ENCODE data around the gene TGM5.
A peak's percentile ranks its signal among the peaks of the same experiment; 100 is the strongest.
"Not testable (repeated sequence)": the region's sequence is repeated elsewhere in the genome, so short reads cannot be mapped to it uniquely, and the experiment has no call there.

The TGM5 gene

DNA sequence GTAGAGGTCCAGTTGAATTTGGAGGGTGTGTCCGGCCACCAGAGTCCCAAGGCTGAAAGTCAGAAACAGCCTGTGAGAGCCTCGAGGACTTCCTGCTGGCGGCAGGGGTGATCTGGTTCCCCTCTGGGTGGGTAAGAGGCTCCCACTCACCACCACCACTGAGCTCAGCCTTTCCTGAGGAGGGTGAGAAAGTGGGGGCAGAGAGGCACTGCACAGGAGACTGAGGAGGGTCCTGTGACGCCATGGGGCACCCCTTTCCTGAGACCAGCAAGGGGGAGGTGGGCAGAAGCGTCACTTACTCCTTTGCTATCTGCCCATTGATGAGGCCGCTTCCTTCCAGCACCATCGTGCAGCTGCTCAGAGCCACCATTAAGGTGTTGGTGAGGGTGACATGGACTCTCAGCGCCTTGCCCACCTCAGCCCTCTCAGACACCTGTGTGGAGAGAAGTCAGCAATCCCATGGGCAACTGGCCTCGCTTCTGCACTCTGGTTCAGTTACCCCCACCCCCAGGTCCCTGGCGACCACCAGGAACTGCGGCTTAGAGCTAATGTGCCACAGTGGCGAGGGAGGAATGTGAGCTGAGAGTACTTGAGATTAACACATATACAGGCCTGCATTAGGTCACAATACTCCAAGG lies 10.0 kb upstream of the TGM5 start:
- no peak for DNase-seq (ENCODE audit: low read depth in 2 of 3, low spot score in 2 of 3)

- DNase-seq (ENCODE audit: low read depth in 2 of 3, low spot score in 2 of 3), result no peak
Measured at GRCh38 chr15:43275740-43276562, 9.2 kb upstream of the TGM5 start.

GRCh38 chr15:43274136-43274535 lies 7.4 kb upstream of the TGM5 start:
- DNase-seq (ENCODE audit: low read depth in 2 of 3, low spot score in 2 of 3), result no peak

DNA sequence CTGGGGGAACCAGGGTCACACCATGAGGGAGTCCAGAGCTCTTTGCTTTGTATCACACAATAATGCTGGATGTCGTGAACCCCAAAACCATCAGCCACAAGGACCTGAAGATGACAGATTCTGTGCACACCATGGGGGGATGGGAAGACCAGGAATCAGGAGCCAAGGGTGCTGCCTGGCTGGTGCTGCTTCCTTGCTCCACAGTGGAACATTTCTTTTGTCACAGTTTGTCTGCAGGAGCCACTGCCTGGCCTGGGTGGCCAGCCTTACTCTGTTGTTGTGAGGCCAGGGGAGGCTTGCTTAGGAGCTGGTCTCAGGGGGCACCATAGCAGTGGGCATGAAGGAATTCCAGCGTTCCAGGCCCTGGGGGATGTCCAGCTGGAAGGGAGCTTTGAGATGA lies 6.5 kb upstream of the TGM5 start:
- no peak for DNase-seq (ENCODE audit: low read depth in 2 of 3, low spot score in 2 of 3)

DNA sequence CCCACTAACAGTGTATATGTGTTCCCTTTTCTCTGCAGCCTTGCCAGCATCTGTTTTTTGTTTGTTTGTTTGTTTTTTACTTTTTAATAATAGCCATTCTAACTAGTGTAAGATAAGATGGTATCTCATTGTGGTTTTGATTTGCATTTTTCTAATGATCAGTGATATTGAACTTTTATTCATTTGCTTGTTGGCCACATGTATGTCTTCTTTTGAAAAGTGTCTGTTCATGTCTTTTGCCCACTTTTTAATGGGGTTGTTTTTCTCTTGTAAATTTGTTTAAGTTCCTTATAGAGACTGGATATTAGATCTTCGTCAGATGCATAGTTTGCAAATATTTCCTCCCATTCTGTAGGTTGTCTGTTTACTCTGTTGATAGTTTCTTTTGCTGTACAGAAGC lies 5.2 kb upstream of the TGM5 start:
- not testable (repeated sequence) for DNase-seq (ENCODE audit: low read depth in 2 of 3, low spot score in 2 of 3)

GRCh38 chr15:43270676-43271306 lies 4.1 kb upstream of the TGM5 start:
- no peak for DNase-seq (ENCODE audit: low read depth in 2 of 3, low spot score in 2 of 3)

GRCh38 chr15:43270113-43270665 lies 3.5 kb upstream of the TGM5 start:
- no peak for DNase-seq (ENCODE audit: low read depth in 2 of 3, low spot score in 2 of 3)

GRCh38 chr15:43268111-43269105 lies 1.7 kb upstream of the TGM5 start:
- no peak for DNase-seq (ENCODE audit: low read depth in 2 of 3, low spot score in 2 of 3)

DNA sequence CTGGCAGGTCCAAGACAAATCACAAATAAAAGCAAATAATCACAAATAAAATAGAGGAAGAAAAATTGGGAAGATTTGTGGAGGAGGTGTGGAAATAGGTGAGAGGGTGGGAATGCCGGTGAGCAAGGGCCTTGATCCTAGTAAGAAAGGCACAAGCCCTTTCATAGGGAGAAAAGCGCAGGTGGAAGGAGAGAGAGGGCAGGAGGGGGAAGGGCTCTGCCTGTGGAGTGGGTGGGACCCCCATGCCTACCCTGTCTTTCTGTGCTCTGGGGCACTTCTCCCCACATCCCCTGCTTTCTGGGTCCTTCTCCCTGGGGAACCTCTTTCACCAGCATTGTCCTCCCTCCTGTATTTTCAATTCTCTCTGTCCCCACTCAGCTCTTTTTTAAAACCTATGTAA lies 711 bp upstream of the TGM5 start:
- no peak for DNase-seq (ENCODE audit: low read depth in 2 of 3, low spot score in 2 of 3)

DNA sequence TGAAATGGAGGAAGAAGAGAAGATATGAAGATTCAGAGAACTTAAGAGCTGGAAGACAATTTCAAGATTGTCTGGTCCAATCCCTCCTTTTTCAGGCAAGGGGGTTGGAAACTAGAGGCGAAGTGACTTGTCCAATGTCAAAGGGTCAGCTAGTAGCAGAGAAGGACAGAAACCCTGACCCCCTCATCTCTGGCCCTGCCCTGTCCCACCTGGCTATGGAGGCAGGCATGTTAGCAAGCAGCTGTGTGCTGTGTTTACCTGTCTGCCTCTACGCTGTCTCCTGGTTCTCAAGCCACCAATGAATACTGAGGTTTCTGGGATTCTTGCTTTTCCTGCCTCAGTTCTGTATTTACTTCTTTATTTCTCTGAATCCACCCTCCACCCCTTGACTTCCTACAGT lies 342 bp downstream of the TGM5 start:
- DNase-seq (ENCODE audit: low read depth in 2 of 3, low spot score in 2 of 3), result no peak

- DNase-seq (ENCODE audit: low read depth in 2 of 3, low spot score in 2 of 3), result no peak
Measured at GRCh38 chr15:43260011-43260615, 6.6 kb downstream of the TGM5 start.

GRCh38 chr15:43258781-43259180 lies 7.9 kb downstream of the TGM5 start:
- no peak for DNase-seq (ENCODE audit: low read depth in 2 of 3, low spot score in 2 of 3)

DNA sequence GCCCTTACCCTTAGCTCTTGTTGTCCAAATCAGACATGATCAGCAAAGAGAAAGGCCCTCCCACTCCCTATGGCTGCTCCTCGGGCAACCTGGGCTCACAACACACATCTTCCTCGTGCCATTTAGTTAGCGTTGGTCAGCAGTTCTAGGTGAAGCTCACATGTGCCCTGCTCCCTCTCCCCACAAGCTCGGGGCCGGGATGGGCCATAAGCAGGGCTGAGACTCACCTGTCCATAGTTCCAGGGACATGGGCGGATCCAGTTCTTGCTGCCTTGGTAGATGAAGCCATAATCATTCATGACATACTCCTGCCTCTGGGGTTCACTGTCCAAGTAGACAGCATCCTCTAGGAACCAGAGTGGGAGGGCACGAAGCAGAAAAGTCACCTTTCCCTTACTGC lies 10.4 kb downstream of the TGM5 start:
- DNase-seq (ENCODE audit: low read depth in 2 of 3, low spot score in 2 of 3), result no peak

GRCh38 chr15:43255376-43255775 lies 11.4 kb downstream of the TGM5 start:
- DNase-seq (ENCODE audit: low read depth in 2 of 3, low spot score in 2 of 3), result no peak

- DNase-seq (ENCODE audit: low read depth in 2 of 3, low spot score in 2 of 3), result no peak
Measured at GRCh38 chr15:43253431-43254403, 13.0 kb downstream of the TGM5 start.

DNA sequence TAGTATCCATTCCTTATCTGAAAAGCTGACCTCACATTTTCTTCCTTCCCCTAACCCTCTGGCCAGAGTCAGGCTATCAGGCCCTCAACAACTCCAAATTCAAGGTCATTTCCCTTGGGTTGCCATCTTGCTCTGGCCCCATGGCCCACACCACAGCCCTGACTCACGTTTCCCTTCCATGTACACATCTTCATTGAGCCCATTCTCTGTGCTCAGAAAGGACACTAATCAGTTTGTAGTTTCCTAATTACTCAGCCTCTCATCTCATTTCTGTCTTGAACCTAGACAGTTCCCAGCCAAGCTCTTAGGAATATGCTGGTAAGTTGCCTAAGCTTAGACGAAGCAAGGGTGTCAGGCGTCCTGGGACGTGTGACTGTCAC lies 14.9 kb downstream of the TGM5 start:
- peak in 1 of 3 experiments; percentile 24 for DNase-seq (ENCODE audit: low read depth in 2 of 3, low spot score in 2 of 3)

GRCh38 chr15:43251185-43251870 lies 15.4 kb downstream of the TGM5 start:
- DNase-seq (ENCODE audit: low read depth in 2 of 3, low spot score in 2 of 3), result no peak

DNA sequence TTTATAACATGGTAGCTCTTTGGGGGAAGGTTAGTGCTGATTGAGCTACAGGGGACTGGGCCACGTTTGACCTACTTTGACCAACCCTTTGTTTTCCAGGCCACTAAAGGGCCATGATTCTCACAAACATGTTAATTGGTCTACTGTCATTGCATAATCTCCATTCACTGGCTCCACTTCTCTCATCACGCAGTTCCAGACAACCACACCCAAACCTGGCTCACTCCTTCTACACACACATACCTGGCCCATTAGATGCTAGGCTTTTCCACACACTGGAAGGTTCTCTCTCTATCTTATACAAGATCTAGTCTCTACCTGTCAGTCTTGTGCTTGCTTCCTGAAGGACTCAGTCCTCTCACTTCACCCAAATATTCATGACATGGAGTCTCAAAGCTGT lies 15.9 kb downstream of the TGM5 start:
- DNase-seq (ENCODE audit: low read depth in 2 of 3, low spot score in 2 of 3), result no peak

All from activated CD8-positive, alpha-beta memory T cell treated with anti-CD3 and anti-CD28 coated beads for 48 hours (primary cell).